H1 (cell line): ENCODE measurements around the gene TMEM139. TPM values are rescaled to one million over a fixed set of nuclear protein-coding genes. Genes with fewer than 3 reads are reported as not detected.

Experiments
- CEBPB ChIP-seq: IDR thresholded peaks from 2 replicates; pipeline ENCODE4 v1.6.1; 2012; ENCODE audit warnings: low read depth, low read length
- SP1 ChIP-seq: IDR thresholded peaks from 2 replicates; pipeline ENCODE4 v1.6.1; 2011; ENCODE audit warnings: low read depth, low read length
- TCF12 ChIP-seq: IDR thresholded peaks from 2 replicates; pipeline ENCODE4 v1.6.1; 2011; ENCODE audit warnings: low read depth, mild to moderate bottlenecking, low read length
- polyA plus RNA-seq, 7 experiments: library from polyadenylated mRNA; depleted of rRNA in 3 of 7; stranded (reverse) in 5 of 7; unstranded in 2 of 7; fragments of >200 nt in 5 of 7; fragments of 200-250 nt in 2 of 7; gene quantifications; 1 replicate in 5 of 7; 2 replicates in 1 of 7; 4 replicates in 1 of 7; pipeline versions ENCODE4 v1.2.1 to v1.2.3, GENCODE V29; 2011 to 2013; ENCODE audit warnings: missing spikeins in 2 of 7, mixed read lengths in 2 of 7
- total RNA-seq: library from RNA; stranded (reverse); fragmentation: NEBNext Ultra II Directional; extraction: Animal tissue kit (Norgen Biotek cat#: 25700); gene quantifications from 2 replicates; pipeline ENCODE4 v1.2.1, GENCODE V29; 2021

The TMEM139 gene
- total and polyA plus RNA-seq, 2 of the 8 experiments (the other 6 are each of a cell fraction or from before 2014, with no cell fraction given): 3.2 to 6.7 TPM

DNA sequence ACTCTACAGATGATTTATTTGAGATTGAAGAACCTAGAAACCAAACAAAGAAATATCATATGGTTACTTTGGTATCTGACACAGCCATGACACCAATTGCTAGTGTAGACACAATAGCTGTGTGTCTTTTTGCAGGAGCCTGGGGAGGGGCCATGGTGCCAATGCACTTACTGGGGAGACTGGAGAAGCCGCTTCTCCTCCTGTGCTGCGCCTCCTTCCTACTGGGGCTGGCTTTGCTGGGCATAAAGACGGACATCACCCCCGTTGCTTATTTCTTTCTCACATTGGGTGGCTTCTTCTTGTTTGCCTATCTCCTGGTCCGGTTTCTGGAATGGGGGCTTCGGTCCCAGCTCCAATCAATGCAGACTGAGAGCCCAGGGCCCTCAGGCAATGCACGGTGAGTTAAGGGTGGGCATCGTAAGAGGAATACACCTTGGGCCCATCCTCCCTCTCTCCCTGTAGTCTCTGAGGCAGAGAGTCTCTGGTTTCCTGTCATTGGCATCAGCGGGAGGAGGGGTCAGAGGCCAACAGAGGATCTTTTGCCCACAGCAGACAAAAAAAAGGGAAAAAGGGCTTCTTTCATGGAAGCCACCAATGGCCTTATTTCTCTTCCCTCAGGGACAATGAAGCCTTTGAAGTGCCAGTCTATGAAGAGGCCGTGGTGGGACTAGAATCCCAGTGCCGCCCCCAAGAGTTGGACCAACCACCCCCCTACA lies 1.2 kb downstream of the TMEM139 start (continued):
- TF ChIP-seq CEBPB (no peak), SP1 (no peak), TCF12 (no peak)
